H1 (cell line): ENCODE results near the gene CLDN7. TPM values are rescaled to one million over a fixed set of nuclear protein-coding genes. Genes with fewer than 3 reads are reported as not detected.

ENCODE experiments used
- CTBP2 ChIP-seq: IDR thresholded peaks from 2 replicates; pipeline ENCODE4 v1.7.0; 2011; ENCODE audit warnings: borderline replicate concordance, mild to moderate bottlenecking, moderate library complexity, mixed read lengths, low read length; ENCODE audit not compliant: insufficient read depth, insufficient read length
- CTCF ChIP-seq, 3 experiments: IDR thresholded peaks; 1 replicate in 2 of 3; 2 replicates in 1 of 3; pipeline versions ENCODE4 v1.5.1 to v1.6.1; 2011; ENCODE audit warnings: low read length in 3 of 3, mild to moderate bottlenecking in 3 of 3, inconsistent platforms in 2 of 3, low read depth in 1 of 3, moderate library complexity in 1 of 3; ENCODE audit not compliant: insufficient read depth in 1 of 3; ENCODE audit errors: control extremely low read depth in 1 of 3
- E2F6 ChIP-seq: IDR thresholded peaks from 2 replicates; pipeline ENCODE4 v1.6.1; 2012; ENCODE audit warnings: inconsistent platforms
- NANOG ChIP-seq: IDR thresholded peaks from 2 replicates; pipeline ENCODE4 v1.6.1; 2011; ENCODE audit warnings: low read length, low read depth, mild to moderate bottlenecking, inconsistent platforms; ENCODE audit not compliant: insufficient read depth, poor library complexity, severe bottlenecking
- POLR2A ChIP-seq, 2 experiments: IDR thresholded peaks; 1 replicate in 1 of 2; 2 replicates in 1 of 2; pipeline ENCODE4 v1.6.1; 2011; ENCODE audit warnings: low read depth in 2 of 2, low read length in 2 of 2, mild to moderate bottlenecking in 2 of 2; ENCODE audit errors: control extremely low read depth in 1 of 2
- TAF1 ChIP-seq: IDR thresholded peaks from 2 replicates; pipeline ENCODE4 v1.6.1; 2011; ENCODE audit warnings: mild to moderate bottlenecking, low read depth, low read length
- polyA plus RNA-seq, 7 experiments: library from polyadenylated mRNA; depleted of rRNA in 3 of 7; stranded (reverse) in 5 of 7; unstranded in 2 of 7; fragments of >200 nt in 5 of 7; fragments of 200-250 nt in 2 of 7; gene quantifications; 1 replicate in 5 of 7; 2 replicates in 1 of 7; 4 replicates in 1 of 7; pipeline versions ENCODE4 v1.2.1 to v1.2.3, GENCODE V29; 2011 to 2013; ENCODE audit warnings: missing spikeins in 2 of 7, mixed read lengths in 2 of 7
- total RNA-seq: library from RNA; stranded (reverse); fragmentation: NEBNext Ultra II Directional; extraction: Animal tissue kit (Norgen Biotek cat#: 25700); gene quantifications from 2 replicates; pipeline ENCODE4 v1.2.1, GENCODE V29; 2021

Gene CLDN7
- total and polyA plus RNA-seq, 2 of the 8 experiments (the other 6 are each of a cell fraction or from before 2014, with no cell fraction given): 118 to 119 TPM

GRCh38 chr17:7218166-7218565 lies 44.1 kb downstream of the CLDN7 start (continued):
- TF ChIP-seq E2F6 (no peak), POLR2A (IDR thresholded peaks at IDR 0.05; ENCODE audit: control extremely low read depth in 1 of 2, low read depth in 2 of 2, low read length in 2 of 2) (no peak), CTCF (IDR thresholded peaks at IDR 0.05; ENCODE audit: control extremely low read depth in 1 of 3, insufficient read depth in 1 of 3, low read depth in 1 of 3, low read length in 3 of 3) (no peak), NANOG (no peak), CTBP2 (no peak), TAF1 (no peak)
